SIG-M5 treated with dmso at 0.1 percent for 504 hours (cell line): Measurements from ENCODE around the gene INO80.
A peak's percentile ranks its signal among the peaks of the same experiment; 100 is the strongest.
"Not testable (repeated sequence)": the region's sequence is repeated elsewhere in the genome, so short reads cannot be mapped to it uniquely, and the experiment has no call there.

Experiments
- DNase-seq: peaks from one replicate; lab custom pipeline; 2025; ENCODE audit not compliant: unreplicated experiment; lab: John Stamatoyannopoulos, UW

The INO80 gene

DNA sequence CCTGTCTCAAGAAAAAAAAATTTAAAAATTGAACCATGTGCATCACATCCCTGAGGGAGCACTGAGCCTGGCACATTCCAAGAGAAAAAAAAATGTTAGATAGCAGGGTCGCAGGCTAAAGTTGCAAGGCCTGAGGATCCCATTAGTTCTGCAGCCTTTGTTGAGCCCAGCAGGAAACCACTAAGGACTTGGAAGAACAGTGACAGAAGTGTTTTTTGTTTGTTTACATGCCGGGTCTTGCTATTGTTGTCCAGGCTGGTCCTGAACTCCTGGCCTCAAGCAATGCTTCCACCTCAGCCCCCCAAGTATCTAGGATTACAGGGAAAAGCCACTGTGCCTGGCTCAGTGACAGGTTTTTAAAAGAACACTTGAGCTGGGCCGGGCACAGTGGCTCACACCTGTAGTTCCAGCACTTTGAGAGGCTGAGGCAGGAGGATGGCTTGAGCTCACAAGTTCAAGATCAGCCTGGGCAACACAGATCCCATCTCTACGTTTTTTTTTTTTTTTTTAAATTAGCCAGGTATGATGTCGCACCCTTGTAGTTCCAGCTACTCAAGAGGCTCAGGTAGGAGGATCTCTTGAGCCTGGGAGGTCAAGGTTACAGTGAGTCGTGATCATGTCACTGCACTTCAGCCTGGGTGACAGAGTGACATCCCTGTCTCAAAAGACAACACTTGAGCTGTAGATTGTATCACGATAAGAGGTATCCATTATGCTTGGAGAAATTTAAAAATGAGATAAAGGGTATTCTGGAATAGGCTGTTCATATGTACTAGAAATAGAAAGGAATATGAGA, 147.6 kb downstream of the INO80 start:
- no peak for DNase-seq

DNA sequence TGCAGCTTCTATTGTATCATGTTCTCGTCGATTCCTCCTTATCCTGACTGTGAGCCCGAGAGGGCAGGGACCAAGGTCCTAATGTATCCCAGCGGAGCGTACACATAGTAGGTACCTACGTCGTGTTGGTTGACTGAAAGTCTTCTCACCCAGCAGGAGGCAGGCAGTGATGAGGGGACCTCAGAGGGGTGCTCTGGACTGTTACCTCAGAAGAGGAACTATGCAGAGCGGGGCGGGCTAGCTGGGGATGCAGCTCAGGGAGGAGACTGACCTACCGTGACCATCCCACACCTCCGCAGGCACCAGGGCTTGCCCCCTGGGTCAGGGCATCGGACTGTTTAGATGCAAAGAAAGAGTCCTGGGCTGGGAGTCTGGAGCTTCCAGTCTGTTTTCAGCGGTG, 151.4 kb downstream of the INO80 start:
- DNase-seq: no peak

DNA sequence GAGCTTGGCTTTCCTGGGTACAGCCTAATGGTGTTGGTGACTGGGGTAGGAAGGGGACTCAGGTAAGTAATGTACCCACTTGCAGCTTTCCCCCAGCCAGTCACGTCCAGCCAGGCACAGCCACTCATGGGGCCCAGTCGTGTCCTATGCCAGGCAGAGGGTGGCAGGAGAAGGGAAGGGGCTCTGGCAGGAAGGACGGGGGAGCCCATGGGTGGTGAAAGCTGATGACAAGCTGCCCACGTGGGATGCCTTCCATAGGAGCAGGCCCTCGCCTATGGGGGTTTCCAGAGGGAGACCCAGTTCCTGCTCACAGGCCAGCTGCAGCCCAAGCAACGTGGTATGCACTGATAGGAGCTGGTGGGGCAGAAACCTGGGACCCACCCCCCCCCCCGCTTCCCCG, 152.1 kb downstream of the INO80 start:
- no peak for DNase-seq

DNA sequence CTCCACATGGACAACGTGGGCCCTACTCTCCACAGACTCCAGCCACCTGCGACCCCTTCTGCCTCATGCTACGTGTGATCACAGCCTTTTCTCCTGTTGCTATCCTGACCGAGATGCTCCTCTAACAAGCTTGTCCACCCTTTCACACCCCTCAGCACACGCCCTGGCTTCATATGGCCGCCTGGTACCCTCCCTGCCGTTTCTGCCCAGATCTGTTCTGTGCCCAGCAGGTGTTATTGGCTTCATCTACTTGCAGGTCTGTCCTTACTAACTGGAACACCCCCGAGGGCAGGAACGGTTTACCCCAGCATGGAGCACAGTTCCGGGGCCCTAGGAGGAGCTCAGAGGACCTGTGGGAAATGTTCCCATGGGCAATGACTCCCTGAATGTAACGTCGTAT, 152.9 kb downstream of the INO80 start:
- no peak for DNase-seq

DNA sequence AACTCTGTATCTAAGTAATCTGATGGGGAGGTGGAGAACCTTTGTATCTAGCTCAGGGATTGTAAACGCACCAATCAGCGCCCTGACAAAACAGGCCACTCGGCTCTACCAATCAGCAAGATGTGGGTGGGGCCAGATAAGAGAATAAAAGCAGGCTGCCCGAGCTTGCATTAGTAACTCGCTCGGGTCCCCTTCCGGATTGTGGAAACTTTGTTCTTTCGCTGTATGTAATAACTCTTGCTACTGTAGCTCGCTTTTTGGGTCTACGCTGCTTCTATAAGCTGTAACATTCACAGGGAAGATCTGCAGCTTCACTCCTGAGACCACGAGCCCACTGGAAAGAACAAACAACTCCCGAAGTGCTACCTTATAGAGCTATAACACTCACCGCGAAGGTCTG, 153.8 kb downstream of the INO80 start:
- DNase-seq: not testable (repeated sequence)

DNA sequence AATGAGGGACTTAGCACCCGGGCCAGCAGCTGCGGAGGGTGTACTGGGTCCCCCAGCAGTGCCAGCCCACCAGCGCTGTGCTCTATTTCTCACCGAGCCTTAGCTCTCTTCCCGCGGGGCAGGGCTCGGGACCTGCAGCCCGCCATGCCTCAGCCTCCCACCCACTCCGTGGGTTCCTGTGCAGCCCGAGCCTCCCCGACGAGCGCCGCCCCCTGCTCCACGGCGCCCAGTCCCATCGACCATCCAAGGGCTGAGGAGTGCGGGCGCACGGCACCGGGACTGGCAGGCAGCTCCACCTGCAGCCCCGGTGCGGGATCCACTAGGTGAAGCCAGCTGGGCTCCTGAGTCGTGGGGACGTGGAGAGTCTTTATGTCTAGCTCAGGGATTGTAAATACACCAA, 154.3 kb downstream of the INO80 start:
- not testable (repeated sequence) for DNase-seq

DNA sequence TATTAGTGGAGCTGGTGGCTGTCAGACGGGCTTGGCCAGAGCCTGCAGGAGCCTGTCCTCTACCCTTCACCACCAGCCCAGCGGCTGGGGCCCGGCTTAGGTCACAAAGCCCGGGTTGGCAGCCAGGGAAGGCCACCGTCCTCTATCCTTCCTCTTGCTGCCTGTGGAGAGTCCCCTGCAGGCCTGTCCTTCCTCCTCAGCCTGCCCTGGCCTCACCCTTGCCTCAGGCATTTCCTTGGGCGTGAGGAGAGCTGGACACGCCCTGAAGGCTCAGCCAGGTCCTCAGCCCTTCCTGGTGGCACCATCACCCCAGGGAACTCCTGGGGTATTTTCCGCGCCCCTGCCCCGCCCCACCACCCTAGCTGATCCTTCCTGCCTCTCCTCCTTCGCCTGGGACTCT, 155.2 kb downstream of the INO80 start:
- DNase-seq: no peak

DNA sequence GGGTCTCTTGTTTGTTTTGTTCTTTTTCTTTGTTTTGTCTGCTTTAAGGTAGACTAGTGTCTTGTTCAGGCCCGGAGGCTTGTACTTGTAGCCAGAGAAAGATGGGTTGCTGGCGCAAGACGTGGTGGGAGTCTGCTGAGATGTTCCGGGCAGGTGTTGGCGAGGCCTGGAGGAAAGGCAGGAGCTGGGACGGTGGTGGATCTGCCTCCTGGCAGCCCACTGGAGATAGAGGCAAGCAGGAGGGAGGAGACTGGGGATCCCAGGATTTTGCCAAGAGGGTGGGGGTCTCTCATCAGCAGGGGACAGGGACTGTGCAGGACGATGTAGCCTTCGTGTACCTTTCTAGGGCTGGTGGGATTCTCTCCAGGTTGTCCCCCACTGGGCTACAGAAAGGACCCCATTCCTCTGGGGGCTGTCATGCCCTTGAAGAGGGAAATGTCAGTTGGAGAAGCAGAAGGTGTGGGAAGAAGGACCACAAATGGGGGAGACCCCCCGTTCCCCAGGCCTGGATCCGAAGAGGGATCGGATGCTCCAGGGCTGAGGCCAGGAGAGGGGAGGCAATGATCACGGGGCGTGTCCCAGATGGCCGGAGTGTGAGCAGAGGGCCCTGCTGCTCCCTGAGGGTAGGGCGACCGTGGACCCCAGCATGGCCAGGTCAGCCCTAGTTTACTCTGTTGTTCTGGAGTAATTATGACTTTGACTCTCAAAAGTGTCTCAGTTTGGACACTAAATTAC, 155.8 kb downstream of the INO80 start:
- no peak for DNase-seq

DNA sequence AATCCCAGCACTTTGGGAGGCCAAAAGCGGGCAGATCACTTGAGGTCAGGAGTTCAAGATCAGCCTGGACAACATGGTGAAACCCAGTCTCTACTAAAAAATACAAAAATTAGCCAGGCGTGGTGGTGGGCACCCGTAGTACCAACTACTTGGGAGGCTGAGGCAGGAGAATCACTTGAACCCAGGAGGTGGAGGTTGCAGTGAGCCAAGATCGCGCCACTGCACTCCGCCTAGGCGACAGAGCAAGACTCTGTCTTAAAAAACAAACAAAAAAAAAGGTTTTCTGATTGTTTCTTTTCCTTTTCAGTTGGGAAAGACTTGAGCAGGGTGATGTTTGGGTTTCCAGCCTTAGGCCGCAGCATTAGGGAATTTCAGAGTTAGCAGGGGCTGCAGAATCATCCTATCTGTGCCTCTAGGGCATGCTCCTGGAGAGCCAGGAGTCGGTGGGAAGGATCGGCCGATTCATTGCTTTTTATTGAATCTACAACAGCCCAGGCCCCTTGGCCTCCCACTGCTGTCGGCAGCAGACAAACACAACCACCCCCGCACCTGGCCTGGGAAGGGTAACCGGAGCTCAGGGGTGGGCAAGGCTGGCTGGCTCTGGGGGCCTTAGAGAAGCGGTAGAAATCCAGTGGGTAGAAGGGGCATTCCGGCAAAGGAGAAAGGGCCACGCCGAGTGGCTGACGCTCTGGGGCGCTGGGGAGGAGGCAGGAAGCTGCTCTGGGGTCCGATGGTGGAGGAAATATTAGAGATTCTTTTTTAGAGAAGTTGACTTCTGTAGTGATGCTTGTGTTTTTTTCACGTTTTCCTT, 156.5 kb downstream of the INO80 start:
- no peak for DNase-seq

DNA sequence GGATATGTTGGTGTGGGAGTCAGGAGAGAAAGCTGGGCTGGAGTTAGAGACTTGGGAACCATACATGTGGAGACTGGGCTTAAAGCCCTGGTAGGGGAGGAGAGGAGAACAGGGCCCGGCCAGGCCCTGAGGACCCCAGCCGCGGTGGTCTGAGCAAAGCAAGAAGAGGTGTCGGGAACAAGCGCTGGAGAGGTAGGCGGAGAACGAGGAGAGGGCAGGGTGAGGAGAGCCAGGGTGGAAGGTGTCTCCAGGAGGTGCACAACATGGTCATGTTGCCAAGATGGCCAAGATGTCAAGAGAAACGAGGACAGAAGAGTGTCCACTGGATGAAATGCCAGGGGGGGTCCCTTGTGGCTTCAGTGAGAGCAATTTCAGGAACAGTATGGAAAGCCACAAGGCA, 157.4 kb downstream of the INO80 start:
- DNase-seq: no peak

DNA sequence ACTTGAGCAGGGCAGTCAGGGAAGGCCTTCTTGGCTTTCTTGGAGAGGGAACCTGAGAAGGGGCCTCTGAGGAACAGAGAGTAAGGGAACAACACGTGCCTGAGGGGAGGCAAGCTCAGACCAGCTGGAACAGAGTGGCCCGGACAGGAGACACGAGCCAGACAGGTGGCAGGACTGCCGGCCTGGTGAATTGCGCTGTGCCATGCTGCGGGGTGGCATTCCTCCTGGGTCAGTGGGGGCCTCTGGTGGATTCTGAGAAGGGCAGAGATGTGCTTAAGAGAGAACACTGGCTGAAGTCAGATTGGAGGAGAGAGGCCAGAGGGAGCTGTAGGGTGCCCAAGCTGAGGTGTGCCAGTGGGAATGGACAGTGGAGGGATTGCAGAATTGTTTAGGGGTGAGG, 157.9 kb downstream of the INO80 start:
- DNase-seq: no peak

DNA sequence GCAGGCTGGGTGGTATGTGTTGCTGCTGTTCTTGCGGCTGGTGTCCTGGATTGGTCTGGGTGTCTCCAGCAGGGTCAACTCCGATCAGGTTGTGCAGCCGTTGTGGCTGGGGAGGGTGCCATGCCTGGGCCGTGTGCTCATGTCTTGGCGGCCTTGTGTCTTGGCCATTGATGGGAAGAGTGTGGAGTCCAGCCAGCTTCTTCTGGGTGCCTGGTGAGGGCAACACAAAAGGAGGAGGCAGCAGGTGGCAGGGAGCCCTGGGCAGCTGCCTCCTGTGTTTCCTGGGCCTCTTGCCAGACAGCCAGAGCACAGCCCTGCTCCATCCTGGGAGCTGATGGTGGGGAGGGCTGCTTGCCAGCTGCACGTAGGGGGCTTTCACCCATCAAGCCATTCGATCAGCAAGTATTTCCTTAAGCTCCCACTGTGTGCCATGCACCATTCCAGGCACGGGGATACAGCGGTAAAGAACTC, 158.5 kb downstream of the INO80 start:
- no peak for DNase-seq

DNA sequence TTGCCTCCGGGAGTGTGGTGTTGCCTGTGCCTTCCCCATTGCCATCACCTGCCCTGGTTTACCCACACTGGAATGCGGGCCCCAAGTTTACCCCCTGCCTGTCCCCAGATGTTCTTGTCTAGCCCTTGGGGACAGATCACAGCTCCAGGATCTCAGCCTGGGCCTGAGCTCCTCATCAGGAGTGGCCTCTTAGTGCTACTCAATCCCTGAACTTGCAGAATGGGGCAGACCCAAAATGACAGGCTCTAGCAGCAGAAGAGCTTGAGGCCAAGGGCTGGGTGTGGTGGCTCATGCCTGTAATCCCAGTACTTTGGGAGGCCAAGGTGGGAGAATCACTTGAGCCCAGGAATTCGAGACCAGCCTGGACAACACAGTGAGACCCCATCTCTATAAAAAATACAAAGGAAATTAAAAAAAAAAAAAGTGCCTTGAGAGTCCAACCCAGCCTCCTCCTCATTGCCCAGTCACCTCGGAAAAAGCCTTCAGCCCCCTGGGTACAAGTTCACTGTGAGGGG, 159.0 kb downstream of the INO80 start:
- no peak for DNase-seq

DNA sequence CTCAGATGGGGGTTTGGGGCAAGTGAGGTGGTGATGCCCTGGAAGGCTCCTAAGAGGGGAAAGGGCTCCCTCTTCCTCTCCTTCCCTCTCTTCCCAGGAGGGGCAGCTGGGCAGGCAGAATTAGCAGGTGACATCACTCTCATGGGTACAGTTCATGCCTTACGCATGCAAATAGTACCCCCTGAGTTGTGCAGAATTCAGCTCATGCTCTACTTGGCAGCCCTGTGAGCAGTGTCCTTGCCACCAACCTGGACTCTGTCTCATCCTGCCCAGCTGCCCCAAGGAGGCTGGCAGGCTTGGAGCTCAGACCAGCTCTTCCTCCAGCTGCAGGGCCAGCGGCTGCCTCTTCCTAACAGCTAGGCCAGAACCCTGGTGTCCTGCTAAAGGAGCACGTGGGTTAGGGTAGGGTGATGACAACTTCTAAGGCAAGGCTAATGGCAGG, 159.5 kb downstream of the INO80 start:
- no peak for DNase-seq

DNA sequence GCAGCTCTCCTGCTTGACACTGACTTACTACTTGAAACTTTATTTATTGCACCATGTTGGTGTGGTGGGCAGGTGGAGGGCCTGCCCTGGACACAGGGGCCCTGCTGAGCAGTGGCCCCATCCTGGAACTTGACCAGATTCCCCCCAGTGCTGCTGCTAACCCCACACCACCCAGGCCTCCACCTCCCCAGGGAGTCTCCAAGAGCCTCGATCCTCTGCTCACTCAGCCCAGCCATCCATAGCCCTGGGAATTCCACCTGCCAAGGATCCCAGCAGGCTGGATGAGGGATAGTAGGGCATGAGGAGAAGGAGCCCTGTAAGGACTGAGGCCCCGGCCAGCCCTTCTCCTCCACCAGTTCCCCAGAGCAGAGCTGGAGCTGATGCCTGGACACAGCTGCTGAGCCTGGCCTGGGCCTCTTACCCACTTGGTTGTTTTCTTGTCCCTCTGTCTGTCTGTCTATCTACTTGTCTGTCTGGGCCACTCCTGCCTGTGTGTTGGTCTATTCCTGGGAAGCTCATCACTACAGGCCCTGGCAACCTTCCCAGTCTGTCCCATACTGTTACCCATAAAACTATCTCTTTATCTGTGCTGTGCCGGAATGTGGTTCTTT, 160.0 kb downstream of the INO80 start:
- DNase-seq: no peak

DNA sequence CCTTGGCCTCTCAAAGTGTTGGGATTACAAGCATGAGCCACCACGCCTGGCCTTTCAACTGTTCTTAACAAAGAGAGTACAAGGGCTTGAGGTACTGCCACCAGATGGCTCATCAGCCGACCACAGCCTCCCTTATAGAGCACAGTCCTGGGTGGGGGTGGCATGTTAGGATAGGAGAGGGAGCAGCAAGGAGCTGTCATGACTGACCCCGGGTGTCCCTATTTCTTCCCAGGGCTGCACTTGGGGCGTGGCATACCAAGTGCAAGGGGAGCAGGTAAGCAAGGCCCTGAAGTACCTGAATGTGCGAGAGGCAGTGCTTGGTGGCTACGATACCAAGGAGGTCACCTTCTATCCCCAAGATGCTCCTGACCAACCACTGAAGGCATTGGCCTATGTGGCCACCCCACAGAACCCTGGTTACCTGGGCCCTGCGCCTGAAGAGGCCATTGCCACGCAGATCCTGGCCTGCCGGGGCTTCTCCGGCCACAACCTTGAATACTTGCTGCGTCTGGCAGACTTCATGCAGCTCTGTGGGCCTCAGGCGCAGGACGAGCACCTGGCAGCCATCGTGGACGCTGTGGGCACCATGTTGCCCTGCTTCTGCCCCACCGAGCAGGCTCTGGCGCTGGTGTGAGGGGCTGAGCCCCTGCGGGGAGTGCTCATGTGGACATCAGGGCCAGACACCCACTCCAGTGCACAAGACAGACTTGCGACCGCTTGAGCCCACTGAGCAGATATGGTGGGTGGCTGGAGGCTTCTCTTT, 160.8 kb downstream of the INO80 start:
- DNase-seq: no peak

DNA sequence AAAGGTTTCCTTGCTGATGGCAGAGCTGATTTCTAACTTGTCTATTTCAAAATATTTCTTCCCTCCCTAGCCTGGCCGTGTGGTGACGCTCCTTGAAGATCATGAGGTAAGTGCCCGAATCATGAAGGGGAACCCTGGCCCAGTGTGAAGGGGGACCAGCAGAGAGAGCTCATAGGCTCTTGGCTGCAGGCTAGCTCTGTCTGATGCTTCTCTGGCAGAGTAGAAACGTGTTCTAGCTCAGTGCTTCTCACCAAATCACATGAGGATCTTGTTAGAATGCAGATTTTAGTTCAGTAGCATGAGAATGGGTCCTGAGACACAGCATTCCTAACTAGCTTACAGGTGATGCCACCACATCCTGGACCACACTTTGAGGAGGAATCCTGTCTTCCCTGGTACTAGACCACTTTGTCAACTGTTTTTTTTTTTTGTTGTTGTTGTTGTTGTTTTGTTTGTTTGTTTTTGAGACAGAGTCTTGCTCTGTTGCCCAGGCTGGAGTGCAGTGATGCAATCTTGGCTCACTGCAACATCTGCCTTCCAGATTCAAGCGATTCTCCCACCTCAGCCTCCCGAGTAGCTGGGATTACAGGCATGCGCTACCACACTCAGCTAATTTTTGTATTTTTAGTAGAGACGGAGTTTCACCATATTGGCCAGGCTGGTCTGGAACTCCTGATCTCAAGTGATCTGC, 161.8 kb downstream of the INO80 start:
- not testable (repeated sequence) for DNase-seq

DNA sequence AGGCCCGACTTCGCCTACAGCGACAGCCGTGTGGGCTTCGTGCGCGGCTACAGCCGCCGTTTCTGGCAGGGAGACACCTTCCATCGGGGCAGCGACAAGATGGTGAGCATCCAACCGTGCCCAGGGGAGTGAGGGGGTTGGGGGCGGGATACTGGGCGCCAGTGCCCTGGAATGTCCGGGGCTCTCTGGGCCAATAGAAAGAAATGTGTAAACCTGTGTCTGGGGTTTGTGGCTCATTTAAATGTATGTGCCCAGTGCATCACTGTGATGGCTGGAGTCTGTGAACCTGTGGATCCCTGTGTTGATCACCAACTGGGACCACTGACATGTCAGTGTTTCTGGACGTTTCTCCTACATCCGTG, 162.4 kb downstream of the INO80 start:
- DNase-seq: no peak

DNA sequence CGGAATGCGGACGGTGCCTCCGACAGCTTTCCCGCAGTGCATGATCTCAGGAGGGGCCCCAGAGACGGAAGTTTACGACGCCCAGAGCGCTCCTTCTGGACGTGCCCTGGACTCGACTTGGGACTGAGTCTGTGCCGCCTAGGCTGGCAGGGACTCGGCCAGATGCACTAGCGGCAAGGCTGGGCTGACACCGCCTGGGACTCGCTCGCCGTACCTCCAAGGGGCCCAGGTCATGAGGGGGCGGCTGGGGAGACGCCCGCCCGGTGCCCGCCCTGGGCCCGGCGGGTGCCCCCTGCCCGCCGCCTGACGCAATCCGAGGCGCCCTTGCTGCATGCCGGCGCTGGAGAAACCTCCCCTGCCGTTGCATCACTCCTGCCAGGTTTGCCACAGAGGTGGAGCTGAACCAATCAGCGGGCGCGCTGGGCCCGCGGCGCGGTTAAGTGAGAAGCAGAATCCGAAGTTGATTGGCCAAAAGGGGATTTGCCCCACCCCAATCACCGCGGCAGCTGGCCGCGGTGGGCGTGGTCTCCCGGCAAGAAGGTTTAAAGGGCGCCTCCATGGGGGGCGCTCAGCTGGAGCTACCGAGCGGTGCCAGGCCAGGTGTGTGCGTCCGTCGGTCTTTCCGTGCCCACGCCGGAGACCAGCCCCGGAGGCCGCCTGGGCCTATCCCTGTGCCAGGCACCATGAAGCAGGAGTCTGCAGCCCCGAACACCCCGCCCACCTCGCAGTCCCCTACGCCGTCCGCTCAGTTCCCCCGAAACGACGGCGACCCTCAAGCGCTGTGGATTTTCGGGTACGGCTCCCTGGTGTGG, 163.0 kb downstream of the INO80 start, which contains the start of gene CHAC1:
CHAC1 (plus strand) TSS at position 571 of the 812 bp plus-strand sequence; CDS start at position 684, 113 bp downstream.
- DNase-seq: peak; percentile 93
